ENCODE data around the gene PHRF1. TPM values are rescaled to one million over a fixed set of nuclear protein-coding genes. Genes with fewer than 3 reads are reported as not detected.

The PHRF1 gene
- total and polyA plus RNA-seq, 8 donors = 11.2 to 39.3 (median 14.8) TPM

DNA sequence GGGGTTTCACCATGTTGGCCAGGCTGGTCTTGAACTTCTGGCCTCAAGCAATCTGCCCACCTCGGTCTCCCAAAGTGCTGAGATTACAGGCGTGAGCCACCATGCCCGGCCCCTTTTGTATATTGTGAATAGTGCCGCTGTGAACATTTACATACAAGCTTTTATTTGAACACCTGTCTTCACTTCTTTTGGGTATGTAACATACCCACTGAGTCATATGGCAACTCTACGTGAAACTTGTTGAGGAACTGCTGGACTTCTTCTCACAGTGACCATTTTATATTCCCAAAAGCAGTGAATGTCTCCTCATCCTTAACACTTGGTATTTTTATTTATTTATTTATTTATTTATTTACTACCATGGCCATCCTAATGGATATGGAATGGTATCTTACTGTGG, 54.6 kb downstream of the PHRF1 start:
- Histone ChIP-seq H3K9me3 (no peaks in the 10 kb centered on the region), H3K27ac (no peak overlapping the region), H3K36me3 (no peaks in the 10 kb centered on the region), H3K27me3 (no peaks in the 10 kb centered on the region), H3K4me3 (no peak overlapping the region), H3K4me1 (no peaks in the 10 kb centered on the region)
- DNase-seq (no peak), FAIRE-seq (no peak), ATAC-seq (no peak)
- WGBS, 2 donors = 78 to 81% methylated on average over 5 of the region's 5 CpGs
- TF ChIP-seq, protein P1, sequence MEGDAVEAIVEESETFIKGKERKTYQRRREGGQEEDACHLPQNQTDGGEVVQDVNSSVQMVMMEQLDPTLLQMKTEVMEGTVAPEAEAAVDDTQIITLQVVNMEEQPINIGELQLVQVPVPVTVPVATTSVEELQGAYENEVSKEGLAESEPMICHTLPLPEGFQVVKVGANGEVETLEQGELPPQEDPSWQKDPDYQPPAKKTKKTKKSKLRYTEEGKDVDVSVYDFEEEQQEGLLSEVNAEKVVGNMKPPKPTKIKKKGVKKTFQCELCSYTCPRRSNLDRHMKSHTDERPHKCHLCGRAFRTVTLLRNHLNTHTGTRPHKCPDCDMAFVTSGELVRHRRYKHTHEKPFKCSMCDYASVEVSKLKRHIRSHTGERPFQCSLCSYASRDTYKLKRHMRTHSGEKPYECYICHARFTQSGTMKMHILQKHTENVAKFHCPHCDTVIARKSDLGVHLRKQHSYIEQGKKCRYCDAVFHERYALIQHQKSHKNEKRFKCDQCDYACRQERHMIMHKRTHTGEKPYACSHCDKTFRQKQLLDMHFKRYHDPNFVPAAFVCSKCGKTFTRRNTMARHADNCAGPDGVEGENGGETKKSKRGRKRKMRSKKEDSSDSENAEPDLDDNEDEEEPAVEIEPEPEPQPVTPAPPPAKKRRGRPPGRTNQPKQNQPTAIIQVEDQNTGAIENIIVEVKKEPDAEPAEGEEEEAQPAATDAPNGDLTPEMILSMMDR (IDR thresholded peaks at IDR 0.05) = no peak
- intact Hi-C loops (cut with DNase I) = no loop called here

DNA sequence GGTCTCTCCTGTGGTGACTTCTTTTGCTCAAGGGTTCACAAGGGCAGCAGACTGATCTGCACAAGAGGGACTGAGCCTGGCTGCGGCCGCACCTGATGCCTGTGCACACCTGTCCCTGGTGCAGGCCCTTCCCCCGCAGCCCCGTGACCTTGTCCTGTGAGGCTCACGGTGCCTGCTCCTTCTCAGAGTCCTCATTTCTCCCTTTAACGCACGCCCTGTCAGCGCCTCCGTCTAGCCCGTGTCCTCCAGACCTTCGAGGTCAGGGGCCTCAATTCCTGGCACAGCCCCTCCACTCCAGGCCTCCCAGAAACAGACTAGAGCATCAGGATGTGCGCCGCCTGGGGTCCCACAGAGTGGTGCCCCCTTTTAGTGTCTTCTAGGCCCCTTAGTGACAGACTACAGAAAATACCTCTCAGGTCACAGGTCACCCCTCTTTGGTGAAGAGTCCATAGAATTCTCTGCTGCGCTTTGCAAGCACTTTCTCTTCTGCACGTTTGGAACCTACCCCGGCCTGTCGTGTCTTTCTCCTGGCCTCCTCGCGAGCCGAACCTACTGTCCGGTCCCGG, 59.8 kb downstream of the PHRF1 start:
- WGBS, 2 donors = 55 to 66% methylated on average over 22 of the region's 22 CpGs
- DNase-seq (peak in 2 of 6 donors; percentile 56 to 66), FAIRE-seq (no peak), ATAC-seq (peak in 1 of 4 donors; percentile 29)
- Histone ChIP-seq H3K36me3 (no peaks in the 10 kb centered on the region), H3K9me3 (no peaks in the 10 kb centered on the region), H3K4me1 (no peaks in the 10 kb centered on the region), H3K4me3 (no peak overlapping the region), H3K27me3 (no peaks in the 10 kb centered on the region), H3K27ac (no peak overlapping the region)
- TF ChIP-seq, protein P1 (IDR thresholded peaks at IDR 0.05) = no peak
- intact Hi-C loops (cut with DNase I) = no loop called here

DNA sequence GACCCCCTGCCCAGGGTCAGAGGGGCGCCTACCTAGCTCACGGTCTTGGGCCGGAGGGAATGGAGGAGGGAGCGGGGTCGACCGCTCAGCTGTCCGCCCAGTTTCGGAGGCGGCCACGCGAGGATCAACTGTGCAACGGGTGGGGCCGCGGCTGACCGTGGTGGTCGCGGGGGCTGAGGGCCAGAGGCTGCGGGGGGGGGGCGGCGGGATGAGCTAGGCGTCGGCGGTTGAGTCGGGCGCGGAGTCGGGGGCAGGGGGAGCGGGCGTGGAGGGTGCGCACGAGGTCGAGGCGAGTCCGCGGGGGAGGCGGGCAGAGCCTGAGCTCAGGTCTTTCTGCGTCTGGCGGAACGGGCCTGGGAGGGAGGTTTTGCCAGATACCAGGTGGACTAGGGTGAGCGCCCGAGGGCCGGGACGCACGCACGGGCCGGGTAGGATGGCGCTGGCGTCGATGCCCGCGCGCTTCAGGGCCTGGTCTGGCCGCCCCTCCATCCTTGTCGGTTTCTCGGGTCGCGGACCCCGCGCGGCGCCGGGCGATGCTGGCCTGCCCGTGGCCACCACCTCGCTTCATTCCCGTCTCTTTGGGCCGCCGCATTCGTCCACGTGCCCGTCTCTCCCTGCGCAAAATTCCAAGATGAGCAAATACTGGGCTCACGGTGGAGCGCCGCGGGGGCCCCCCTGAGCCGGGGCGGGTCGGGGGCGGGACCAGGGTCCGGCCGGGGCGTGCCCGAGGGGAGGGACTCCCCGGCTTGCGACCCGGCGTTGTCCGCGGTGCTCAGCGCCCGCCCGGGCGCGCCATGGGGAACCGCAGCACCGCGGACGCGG, 60.5 kb downstream of the PHRF1 start, which contains the start of gene DRD4:
TSS of gene DRD4 (plus strand) at position 759 of the 822 bp plus-strand sequence. CDS start at position 795, 36 bp downstream.
- peak within 1 kb of the TSS in 1 of 4 donors; percentile 8 for H3K4me3 ChIP-seq

GRCh38 chr11:637333-637592, 61.0 kb downstream of the PHRF1 start:
- peak overlapping the region in 1 of 4 donors; percentile 8 for H3K4me3 ChIP-seq
- WGBS, 2 donors = 33 to 50% methylated on average over 8 to 34 of the region's 34 CpGs
- no peak for ATAC-seq

More for the DNA sequence above, 60.5 kb downstream of the PHRF1 start, which contains the start of gene DRD4:
- Histone ChIP-seq H3K36me3 (no peaks in the 10 kb centered on the region), H3K9me3 (no peaks in the 10 kb centered on the region), H3K27ac (no peak within 1 kb of the TSS), H3K4me1 (no peaks in the 10 kb centered on the region), H3K27me3 (no peaks in the 10 kb centered on the region)
- peak; percentile 39 to 66 (median 50) for ATAC-seq
- 47 to 49% methylated on average over 57 to 100 of the region's 100 CpGs for WGBS, 2 donors
- peak in 3 of 6 donors; percentile 13 to 80 (median 49) for DNase-seq
- FAIRE-seq = no peak
- intact Hi-C loops (cut with DNase I) = no loop called here
- TF ChIP-seq, protein P1 (IDR thresholded peaks at IDR 0.05) = no peak

More at GRCh38 chr11:637333-637592, 61.0 kb downstream of the PHRF1 start:
- intact Hi-C loops (cut with DNase I) = no loop called here
- TF ChIP-seq, protein P1 (IDR thresholded peaks at IDR 0.05) = no peak
- FAIRE-seq (no peak), DNase-seq (peak in 2 of 6 donors; percentile 62 to 77)
- Histone ChIP-seq H3K4me1 (no peaks in the 10 kb centered on the region), H3K27ac (no peak overlapping the region), H3K36me3 (no peaks in the 10 kb centered on the region), H3K27me3 (no peaks in the 10 kb centered on the region), H3K9me3 (no peaks in the 10 kb centered on the region)

Data from pancreas (tissue), 10 donors.